ENCODE measurements around the gene NETO2.

GRCh38 chr16:47046726-47047523, 96.8 kb downstream of the NETO2 start:
- TF ChIP-seq ARNTL (CRISPR knock-in tag; IDR thresholded peaks at IDR 0.05; ENCODE audit: borderline replicate concordance, low read depth) (no peak), OSR1 (CRISPR knock-in tag; IDR thresholded peaks at IDR 0.05) (no peak), BACH2 (CRISPR knock-in tag; IDR thresholded peaks at IDR 0.05; ENCODE audit: borderline replicate concordance) (no peak)
